ENCODE data around the gene DNER.

The DNER gene

GRCh38 chr2:229642371-229642770, 72.0 kb downstream of the DNER start:
- no peak for DNase-seq (ENCODE audit: low read depth)
- no peak overlapping the region for H3K4me3 ChIP-seq (ENCODE audit: low read depth, low read length)
- no peak for TF ChIP-seq CTCF (IDR thresholded peaks at IDR 0.05; ENCODE audit: low read depth, low read length, missing control alignments)
- in situ Hi-C loops (cut with HindIII; ENCODE audit: low sequenced_read_pairs) = no loop called here

- peak; percentile 11 for TF ChIP-seq CTCF (IDR thresholded peaks at IDR 0.05; ENCODE audit: low read depth, low read length, missing control alignments)
- in situ Hi-C loops (cut with HindIII; ENCODE audit: low sequenced_read_pairs) = no loop called here
- DNase-seq (ENCODE audit: low read depth) = no peak
Measured at GRCh38 chr2:229641676-229642075, 72.7 kb downstream of the DNER start.

GRCh38 chr2:229640636-229641035, 73.7 kb downstream of the DNER start:
- in situ Hi-C loops (cut with HindIII; ENCODE audit: low sequenced_read_pairs) = no loop called here
- DNase-seq (ENCODE audit: low read depth) = no peak
- TF ChIP-seq CTCF (IDR thresholded peaks at IDR 0.05; ENCODE audit: low read depth, low read length, missing control alignments) = no peak
- no peak overlapping the region for H3K4me3 ChIP-seq (ENCODE audit: low read depth, low read length)

More at GRCh38 chr2:229641676-229642075, 72.7 kb downstream of the DNER start:
- no peak overlapping the region for H3K4me3 ChIP-seq (ENCODE audit: low read depth, low read length)

- no peak for TF ChIP-seq CTCF (IDR thresholded peaks at IDR 0.05; ENCODE audit: low read depth, low read length, missing control alignments)
- in situ Hi-C loops (cut with HindIII; ENCODE audit: low sequenced_read_pairs) = no loop called here
- H3K4me3 ChIP-seq (ENCODE audit: low read depth, low read length) = no peak overlapping the region
- DNase-seq (ENCODE audit: low read depth) = no peak
Measured at GRCh38 chr2:229636571-229636970, 77.8 kb downstream of the DNER start.

- no peak for DNase-seq (ENCODE audit: low read depth)
- H3K4me3 ChIP-seq (ENCODE audit: low read depth, low read length) = no peak overlapping the region
- TF ChIP-seq CTCF (IDR thresholded peaks at IDR 0.05; ENCODE audit: low read depth, low read length, missing control alignments) = no peak
- in situ Hi-C loops (cut with HindIII; ENCODE audit: low sequenced_read_pairs) = no loop called here
Measured at GRCh38 chr2:229635371-229635680, 79.0 kb downstream of the DNER start.

- in situ Hi-C loops (cut with HindIII; ENCODE audit: low sequenced_read_pairs) = no loop called here
- no peak for DNase-seq (ENCODE audit: low read depth)
- no peak overlapping the region for H3K4me3 ChIP-seq (ENCODE audit: low read depth, low read length)
- TF ChIP-seq CTCF (IDR thresholded peaks at IDR 0.05; ENCODE audit: low read depth, low read length, missing control alignments) = no peak
Measured at GRCh38 chr2:229634601-229635370, 79.6 kb downstream of the DNER start.

Data from astrocyte of the cerebellum (primary cell).